ENCODE results near the gene LRRN3.
"Not testable (repeated sequence)": the region's sequence is repeated elsewhere in the genome, so short reads cannot be mapped to it uniquely, and the experiment has no call there.

LRRN3 gene

DNA sequence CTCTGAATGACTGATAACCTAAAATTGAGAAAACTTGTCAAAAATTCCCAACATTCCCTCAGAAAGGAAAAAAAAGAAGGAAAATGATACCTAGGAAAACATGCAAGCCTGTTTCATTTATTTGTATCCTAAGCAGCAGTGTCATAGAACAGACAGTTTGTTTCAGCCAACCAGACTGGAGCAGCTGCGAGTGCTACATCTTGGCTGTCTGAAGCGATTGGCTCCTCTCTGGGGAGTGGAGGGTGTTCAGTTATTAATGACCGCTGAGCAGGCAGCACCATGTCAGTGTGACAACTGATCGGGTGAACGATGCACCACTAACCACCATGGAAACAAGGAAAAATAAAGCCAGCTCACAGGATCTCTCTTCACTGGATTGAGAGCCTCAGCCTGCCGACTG lies at the start of gene LRRN3:
Gene LRRN3 (plus strand): TSS at position 282 of the 400 bp plus-strand sequence. CDS start 31,646 bp downstream, outside the sequence.
- DNase-seq (ENCODE audit: low read depth): peak; percentile 42

DNA sequence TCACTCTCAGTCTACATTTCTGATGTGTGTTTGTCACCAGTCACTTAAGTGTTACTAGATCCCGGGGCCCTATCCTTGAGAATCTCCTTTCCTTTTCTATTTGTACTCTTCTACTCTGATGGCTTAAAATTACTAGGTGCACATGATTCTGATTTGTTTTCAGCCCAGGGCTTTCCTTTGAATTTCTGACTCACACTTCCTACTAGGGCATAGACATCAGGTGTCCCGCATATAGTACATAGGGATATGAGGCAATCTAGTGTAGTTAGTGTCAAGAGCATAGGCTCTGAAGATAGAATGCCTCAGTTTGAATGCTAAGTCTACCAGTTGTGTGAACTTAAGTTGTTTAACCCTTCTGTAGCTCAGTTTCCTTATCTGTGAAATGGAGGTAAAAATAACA lies 49.4 kb upstream of the LRRN3 start:
- DNase-seq (ENCODE audit: low read depth): no peak

DNA sequence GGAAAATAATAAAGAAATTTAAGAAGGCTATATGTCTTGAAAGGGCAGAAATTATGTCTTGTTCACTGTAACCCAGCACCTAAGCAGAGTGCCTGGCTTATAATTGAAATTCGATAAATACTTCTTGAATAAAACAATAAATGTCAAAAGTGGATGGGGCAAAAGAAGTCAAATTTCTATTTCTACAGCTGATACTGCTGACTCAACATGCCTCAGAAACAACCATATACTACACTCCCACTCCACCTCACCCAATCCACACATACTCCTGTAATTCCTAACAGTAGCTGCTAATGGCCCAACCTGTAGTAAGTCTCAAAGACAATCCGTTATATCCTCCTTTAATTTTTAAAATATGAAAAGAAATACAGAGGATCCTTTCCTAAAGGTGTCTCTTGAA lies 48.1 kb upstream of the LRRN3 start:
- DNase-seq (ENCODE audit: low read depth): no peak

DNA sequence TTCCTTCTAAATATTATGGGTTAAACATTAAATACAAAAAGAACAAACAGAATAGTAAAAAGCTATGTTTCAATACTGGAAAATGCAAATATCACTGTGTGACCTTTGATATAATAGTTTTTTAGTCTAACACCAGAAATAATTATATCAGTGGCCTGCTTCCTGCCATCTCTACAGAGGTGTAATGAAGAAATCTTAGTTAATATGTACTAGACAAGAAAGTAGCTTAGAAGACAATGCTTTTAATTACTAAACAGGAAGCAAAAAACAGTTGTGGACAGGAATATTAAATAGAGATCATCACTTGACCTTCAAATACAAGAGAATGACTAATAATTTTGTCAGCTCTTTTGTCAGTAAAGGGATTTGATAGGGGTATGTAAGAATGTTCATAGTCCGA lies 47.4 kb upstream of the LRRN3 start:
- DNase-seq (ENCODE audit: low read depth): no peak

DNA sequence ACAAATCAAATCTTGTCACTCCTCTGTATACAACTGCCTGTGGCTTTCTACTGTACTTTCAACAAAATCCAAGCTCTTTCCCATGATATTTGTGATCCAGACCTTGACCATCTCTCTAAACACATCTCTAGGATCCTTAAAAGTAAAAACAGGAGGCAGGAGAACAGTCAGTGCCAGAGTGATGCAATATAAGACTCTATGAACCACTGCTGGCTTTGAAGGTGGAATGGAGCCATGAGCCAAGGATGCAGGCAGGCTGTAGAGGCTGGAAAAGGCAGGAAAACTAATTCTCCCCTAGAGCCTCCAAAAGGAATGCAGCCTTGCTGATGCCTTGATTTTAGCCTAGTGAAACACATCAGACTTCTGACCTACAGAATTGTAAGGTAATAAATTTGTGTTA lies 45.5 kb upstream of the LRRN3 start:
- no peak for DNase-seq (ENCODE audit: low read depth)

DNA sequence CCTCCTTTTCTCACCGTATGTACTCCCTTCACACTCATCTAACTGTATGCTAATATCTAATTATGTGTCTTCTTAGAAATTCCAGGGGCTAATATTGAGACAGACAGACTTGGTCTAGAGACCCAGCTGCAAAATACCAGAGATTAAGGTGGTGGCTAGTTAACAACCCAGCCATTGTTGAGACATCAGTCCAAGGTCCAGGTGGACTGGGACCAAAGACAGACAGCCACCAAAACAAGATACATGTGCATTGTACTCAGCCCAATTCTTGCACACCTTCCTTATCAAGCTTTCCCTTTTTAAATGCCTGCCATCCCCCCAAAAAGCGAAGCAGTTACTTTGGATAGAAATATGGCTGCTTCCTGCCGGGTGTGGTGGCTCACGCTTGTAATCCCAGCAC lies 43.3 kb upstream of the LRRN3 start:
- DNase-seq (ENCODE audit: low read depth): no peak

DNA sequence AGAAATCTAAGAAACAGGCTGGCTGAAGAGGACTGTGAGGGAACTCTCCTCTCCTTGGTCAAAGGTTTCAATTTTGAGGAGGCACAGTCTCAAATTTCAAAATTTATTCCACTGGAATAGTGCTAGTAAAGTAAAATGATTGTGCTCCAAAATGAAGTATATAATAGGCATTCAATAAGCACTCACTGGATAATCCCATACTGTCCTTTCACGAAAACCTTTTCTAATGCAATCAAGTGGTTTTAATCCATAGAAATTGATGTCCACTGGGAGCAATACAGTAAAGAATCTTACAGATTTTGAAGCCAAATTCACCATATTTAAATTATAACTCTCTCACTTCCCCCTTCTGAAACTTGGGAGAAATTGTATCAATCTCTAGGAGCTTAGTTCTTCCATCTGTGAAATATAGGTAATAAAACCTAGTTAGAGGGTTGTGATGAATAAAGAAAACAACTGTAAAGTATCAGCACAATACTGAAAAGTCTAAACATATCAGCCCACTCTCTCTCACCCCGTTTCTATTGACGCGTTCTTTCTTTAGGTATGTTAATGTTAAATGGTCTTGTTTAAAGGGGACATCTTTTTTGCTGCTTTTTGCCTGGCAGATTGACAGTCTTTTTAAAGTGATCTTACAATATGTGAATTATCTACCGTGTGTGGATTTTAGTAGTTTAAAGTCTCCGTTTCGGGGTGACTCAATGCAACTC lies 40.8 kb upstream of the LRRN3 start:
- no peak for DNase-seq (ENCODE audit: low read depth)

DNA sequence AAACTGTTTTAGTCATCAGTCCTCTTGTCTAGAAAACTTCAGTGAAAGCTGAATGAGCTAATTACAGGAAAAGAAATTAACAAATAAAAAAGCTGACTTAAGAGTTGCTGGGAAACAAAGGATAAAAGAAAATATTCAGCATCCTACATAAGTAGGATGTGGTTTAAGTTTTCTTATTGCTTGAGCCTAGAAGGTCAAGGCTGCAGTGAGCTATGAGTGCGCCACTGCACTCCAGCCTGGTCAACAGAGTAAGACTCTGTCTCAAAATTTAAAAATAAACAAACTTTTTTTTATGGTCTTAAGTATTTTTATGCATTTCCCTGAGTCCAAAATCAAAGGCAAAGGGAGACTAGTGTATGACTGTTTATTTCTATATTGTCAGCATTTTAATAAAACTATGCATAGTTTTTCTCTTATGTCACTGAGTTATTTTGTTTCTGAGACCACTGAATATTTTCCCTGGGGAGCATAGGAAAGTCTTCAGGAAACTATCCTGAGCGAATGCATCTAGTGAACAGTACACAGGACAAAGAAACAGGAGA lies 40.0 kb upstream of the LRRN3 start:
- DNase-seq (ENCODE audit: low read depth): no peak

DNA sequence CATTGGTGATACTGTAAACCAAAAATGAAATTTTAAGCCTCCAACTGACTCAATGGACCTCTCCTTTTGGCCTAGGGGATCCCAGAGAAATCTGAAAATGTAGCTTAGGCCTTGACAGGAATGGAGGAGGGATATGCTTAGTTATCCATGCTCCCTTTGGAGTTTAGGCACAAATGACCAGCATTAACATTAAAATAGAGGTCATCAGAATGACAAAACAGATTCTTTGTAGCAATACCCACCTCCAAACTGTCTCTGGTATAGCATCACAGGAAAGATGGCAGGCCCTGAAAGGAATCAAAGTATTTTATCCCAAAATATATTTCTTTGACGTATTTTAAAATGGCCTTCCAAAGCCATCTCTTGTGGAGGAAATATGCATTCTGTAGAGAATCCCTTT lies 39.1 kb upstream of the LRRN3 start:
- DNase-seq (ENCODE audit: low read depth): no peak

DNA sequence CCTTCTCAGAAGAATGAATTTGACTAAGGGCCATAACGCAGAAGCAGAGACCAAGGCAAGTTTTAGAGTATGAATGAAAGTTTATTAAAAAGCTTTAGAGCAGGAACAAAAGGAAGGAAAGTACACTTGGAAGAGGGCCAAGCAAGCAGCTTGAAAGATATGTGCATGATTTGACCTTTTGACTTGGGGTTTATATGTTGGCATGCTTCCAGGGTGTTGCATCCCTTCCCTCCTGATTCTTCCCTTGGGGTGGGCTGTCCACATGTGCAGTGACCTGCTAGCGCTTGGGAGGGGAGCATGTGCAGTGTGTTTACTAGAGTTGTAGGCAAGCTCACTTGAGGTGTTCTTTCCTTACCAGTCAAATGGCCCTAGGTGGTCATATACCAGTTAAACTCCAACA lies 37.9 kb upstream of the LRRN3 start:
- no peak for DNase-seq (ENCODE audit: low read depth)

DNA sequence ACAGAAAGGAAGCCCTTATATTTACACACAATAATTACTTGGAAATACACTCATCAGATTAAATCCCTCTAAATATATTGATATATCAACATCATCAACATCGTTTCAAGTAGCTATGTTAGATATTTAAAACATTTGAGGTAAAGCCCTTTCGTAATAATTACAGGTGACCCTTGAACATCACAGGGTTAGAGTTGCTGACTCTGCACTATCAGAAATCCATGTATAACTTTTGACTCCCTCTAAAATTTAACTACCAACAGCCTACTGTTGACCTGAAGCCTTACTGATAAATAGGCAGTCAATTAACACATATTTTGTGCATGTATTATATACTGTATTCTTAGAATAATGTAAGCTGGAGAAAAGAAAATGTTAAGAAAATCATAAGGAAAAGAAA lies 34.6 kb upstream of the LRRN3 start:
- DNase-seq (ENCODE audit: low read depth): no peak

DNA sequence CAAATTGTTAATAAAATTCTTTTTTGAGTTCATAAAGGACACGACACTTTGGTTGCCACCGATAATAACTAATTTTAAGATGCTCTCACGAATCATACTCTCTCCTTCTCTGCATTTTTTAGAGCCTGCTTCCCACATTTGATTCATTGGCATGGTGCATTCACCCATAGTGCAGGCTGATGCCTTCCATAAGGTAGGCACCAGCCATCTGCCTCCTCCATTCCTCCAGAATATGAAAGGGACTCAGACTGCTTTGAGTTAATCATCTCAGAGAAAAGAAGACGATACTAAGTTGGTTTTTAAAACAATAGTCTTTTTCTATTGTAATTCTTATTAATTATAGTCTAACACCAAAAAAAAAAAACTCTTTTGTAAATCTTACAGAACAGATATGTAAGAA lies 33.9 kb upstream of the LRRN3 start:
- DNase-seq (ENCODE audit: low read depth): no peak

DNA sequence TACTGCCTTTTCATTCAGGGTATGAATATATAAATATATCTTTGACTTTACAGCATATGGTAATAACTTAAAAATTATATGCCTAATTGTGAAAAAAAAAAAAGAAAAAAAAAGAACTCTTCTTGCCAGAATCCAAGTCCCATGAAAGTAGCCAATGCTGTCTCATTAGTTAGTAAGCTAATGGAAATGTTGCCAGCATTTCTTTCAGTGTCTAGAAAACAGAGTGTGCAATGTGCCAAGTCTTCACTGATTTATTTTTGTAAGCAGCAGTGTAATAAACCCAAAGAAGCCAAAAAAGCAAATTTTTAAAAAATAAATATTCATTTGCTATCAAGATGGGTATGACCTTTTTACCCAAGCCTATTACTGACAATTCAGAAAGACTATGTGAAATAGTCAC lies 31.1 kb upstream of the LRRN3 start:
- DNase-seq (ENCODE audit: low read depth): no peak

DNA sequence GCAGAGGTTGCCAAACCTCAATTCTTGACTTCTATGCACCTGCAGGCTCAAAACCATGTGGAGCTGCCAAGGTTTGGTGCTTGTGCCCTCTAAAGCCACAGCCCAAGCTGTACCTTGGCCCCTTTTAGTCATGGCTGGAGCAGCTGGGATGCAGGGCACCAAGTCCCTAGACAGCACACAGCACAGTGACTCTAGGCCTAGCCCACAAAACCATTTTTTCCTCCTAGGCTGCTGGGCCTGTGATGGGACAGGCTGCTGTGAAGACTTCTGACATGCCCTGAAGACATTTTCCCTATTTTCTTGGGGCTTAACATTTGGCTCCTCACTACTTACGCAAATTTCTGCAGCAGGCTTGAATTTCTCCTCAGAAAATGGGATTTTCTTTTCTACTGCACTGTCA lies 27.8 kb upstream of the LRRN3 start:
- no peak for DNase-seq (ENCODE audit: low read depth)

DNA sequence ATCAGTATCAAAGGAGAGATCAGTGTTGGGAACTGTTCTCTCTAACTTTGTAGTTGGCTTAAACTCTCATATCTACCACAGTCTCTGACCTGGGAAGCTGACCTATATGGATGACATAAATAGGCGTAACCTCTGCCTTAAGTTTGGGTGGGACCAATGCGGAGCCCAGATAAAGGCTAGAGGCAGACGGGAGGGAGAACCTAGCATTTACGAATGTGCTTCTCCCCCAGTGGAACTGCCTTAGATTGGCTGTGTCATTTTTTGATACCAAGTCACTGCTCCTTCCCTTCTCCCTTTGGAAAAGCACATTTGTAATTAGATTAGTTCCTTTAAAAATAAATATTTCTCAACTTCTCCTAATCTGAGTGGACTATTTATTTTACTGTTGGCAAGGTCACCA lies 23.7 kb upstream of the LRRN3 start:
- no peak for DNase-seq (ENCODE audit: low read depth)

DNA sequence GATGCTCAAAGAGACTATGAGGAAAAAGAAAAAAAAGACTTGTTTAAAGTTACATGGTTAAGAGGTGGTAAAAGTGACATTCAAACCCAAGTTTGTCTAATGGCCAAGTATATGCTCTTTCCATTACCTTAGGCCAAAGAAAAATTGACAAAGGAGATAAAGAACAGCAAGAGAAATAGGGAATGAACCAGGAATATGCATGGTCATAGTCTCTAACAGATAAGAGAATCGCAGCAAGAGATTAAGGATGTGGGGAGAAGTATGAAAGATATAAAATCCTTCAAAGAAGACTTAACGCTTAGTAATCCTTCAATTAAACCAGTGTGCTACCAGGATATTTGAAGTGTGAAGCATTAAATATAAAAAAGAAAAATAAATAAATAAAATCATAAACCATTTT lies 23.2 kb upstream of the LRRN3 start:
- no peak for DNase-seq (ENCODE audit: low read depth)

DNA sequence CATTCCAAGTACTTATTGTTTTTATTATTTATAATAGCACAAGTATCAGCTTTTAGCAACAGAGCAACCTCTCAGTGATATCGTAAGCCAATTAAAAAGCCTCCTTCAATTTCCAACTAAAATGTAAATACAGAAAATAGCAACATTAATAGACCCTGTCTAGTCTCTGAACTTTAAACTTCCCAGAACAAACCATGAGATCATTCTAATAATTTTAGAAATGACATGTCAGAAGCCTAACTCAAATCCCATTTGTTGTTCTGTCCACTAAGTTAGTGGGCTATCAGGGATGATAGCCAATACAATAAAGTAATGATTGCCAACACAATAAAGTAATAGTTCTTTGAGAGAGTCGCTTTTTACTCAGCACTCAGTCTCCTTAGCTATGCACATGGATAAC lies 22.3 kb upstream of the LRRN3 start:
- no peak for DNase-seq (ENCODE audit: low read depth)

DNA sequence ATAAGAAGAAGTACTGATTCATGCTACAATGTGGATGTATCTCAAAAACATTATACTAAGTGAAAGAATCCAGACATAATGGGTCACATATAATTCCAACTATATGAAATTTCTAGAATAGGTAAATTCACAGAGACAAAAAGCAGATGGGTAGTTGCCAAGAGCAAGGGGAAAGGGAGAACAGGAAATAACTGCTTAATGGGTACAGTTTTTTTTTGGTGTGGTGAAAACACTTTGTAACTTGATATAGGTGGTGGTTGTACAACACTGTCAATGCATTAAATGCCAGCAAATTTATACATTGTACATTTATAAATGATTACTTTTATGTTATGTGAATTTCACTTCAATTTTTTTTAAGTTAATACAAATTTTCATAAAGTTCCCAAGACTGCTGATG lies 19.4 kb upstream of the LRRN3 start:
- no peak for DNase-seq (ENCODE audit: low read depth)

DNA sequence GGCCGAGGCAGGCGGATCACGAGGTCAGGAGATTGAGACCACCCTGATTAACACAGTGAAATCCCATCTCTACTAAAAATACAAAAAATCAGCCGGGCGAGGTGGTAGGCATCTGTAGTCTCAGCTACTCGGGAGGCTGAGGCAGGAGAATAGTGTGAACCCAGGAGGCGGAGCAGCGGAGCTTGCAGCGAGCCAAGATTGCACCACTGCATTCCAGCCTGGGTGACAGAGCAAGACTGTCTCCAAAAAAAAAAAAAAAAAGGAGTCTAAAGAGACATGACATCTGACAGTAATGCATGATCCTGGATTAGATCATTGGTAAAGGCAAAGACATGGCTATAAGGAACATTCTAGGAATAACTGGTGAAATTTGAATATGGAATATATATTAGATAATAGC lies 18.3 kb upstream of the LRRN3 start:
- not testable (repeated sequence) for DNase-seq (ENCODE audit: low read depth)

DNA sequence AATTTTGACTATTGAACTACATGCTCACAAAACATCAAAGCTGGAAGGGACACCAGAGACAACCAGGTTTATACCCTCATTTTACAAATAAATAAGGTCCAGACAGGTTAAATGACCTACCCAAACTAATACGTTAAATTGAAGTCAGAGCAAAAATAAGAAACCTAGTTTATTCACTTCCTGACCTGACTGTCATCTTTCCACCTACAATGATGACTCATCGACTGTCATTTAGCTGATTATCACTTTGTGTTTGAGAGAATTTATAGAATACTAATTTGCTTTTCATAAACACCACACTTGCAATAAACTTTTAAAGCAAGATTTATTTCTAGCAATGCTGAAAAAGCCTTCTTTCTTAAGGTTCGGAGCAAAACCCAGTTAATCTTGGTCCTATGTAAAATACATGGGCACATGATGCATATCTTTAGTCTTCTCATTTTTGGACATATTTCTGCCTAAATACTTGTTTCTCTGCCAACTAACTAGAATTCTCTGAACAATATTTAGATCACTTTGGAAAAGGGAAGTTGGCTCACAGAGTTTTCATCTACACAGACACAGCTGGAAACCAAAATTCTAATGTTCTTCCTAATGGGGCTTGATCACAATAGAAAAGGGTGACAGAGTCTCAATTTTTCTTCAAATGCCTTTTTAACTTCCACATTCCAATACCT lies 16.7 kb upstream of the LRRN3 start:
- DNase-seq (ENCODE audit: low read depth): no peak

DNA sequence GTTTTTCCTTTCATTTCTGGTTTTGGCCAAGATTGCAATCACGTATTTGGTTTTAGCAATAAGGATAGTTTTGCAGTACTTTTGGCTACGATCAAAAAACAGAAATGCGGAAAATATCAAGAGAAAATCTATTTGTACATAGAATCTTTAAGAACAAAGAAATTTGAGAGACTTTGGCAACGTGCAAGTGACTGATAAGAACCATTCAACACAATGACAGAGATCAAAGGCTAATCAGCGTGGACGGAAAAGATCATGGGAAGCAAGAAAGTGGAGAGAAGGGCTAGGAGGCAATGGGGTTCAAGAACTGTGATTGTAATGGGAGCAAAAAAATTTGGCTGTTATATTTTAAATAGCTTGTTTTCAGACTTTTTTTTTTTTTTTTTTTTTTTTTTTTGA lies 16.2 kb upstream of the LRRN3 start:
- DNase-seq (ENCODE audit: low read depth): no peak

DNA sequence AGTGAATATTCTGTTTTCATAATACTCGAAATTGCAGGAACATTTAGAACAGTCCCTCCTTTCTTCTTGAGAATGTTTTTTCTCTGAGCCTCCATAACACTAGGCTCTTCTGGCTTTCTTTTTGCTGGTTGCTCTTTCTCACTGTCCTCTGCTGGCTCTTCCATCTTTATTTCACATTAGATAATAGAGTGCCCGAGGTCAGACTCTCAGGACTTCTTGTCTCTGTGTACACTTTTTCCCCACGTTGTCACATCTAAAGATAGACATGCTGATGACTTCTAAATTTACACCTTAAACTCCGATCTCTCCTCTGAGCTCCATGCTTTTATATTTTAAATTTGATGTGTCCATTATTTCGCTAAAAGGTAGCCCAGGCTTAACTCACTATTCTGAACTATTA lies 15.4 kb upstream of the LRRN3 start:
- no peak for DNase-seq (ENCODE audit: low read depth)

DNA sequence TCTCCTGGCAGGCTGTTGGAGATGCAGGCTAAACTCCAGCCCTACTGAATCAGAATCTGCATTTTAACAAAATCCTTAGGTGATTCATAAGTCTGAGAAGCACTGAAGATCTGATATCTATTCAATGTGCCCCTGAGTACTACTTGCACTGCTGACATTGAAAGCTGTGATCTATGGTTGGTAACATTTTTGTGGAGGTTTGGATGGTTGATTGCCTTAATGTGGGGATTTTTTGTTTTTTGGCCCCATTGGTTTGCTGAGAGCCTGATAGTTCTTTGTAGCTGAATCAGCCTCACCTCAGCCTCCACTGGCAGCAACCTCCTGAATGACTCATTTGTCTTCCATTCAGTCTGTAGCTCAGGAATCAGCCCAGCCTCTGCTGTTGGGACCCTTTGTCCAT lies 14.7 kb upstream of the LRRN3 start:
- DNase-seq (ENCODE audit: low read depth): peak; percentile 33

DNA sequence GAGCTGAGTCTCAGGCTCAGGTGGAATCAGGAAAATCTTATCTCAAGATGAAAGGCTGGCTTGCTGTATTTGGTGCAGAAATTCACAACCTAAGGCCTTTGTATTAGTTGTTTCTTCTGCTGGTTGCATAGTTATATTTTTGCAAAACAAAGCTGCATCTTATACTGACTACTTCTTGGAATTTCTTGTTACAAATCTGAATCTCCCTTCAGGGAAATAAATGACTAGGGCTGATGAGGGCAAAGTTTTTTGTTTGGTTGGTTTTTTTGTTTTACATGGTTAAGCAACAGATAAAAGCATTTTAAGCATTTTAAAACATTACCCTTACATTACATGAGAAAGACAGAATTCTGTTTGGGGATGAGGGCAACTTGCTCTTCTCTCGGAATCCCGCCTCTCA lies 13.9 kb upstream of the LRRN3 start:
- DNase-seq (ENCODE audit: low read depth): no peak
